GM19238 (cell line): ENCODE results near the gene OLIG2.

Source experiments
- DNase-seq: peaks from one replicate; pipeline ENCODE4 v3.0.0; 2011; ENCODE audit warnings: low spot score; ENCODE audit not compliant: insufficient read length

The OLIG2 gene

DNA sequence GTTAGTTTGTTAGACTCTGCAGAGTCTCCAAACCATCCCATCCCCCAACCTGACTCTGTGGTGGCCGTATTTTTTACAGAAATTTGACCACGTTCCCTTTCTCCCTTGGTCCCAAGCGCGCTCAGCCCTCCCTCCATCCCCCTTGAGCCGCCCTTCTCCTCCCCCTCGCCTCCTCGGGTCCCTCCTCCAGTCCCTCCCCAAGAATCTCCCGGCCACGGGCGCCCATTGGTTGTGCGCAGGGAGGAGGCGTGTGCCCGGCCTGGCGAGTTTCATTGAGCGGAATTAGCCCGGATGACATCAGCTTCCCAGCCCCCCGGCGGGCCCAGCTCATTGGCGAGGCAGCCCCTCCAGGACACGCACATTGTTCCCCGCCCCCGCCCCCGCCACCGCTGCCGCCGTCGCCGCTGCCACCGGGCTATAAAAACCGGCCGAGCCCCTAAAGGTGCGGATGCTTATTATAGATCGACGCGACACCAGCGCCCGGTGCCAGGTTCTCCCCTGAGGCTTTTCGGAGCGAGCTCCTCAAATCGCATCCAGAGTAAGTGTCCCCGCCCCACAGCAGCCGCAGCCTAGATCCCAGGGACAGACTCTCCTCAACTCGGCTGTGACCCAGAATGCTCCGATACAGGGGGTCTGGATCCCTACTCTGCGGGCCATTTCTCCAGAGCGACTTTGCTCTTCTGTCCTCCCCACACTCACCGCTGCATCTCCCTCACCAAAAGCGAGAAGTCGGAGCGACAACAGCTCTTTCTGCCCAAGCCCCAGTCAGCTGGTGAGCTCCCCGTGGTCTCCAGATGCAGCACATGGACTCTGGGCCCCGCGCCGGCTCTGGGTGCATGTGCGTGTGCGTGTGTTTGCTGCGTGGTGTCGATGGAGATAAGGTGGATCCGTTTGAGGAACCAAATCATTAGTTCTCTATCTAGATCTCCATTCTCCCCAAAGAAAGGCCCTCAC, at the start of gene OLIG2:
TSS of gene OLIG2 (plus strand) at position 447 of the 954 bp plus-strand sequence. CDS start 928 bp downstream, outside the sequence.
- DNase-seq = no peak

DNA sequence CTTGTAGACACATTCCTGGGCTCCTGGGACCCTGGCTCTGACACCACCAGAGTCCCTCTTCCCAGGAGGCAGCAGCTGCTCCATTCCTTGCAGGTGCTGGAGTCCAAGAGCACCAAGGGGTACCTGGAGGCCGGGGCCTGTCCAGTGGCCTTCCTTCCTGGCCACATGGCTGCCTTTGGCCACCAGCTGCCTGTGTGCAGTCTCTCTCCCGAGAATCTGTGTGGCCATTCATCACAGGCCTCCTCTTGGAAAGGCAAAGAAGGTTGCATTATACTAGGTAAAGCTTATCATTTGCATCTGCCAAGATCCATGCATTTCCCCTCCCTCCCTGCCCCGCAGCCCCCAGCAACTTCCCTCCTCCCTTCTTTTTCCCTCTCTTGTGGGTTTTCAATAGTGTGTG, 48.9 kb upstream of the OLIG2 start:
- no peak for DNase-seq

- DNase-seq = no peak
Observed at GRCh38 chr21:32977216-32977615, 48.5 kb upstream of the OLIG2 start.

DNA sequence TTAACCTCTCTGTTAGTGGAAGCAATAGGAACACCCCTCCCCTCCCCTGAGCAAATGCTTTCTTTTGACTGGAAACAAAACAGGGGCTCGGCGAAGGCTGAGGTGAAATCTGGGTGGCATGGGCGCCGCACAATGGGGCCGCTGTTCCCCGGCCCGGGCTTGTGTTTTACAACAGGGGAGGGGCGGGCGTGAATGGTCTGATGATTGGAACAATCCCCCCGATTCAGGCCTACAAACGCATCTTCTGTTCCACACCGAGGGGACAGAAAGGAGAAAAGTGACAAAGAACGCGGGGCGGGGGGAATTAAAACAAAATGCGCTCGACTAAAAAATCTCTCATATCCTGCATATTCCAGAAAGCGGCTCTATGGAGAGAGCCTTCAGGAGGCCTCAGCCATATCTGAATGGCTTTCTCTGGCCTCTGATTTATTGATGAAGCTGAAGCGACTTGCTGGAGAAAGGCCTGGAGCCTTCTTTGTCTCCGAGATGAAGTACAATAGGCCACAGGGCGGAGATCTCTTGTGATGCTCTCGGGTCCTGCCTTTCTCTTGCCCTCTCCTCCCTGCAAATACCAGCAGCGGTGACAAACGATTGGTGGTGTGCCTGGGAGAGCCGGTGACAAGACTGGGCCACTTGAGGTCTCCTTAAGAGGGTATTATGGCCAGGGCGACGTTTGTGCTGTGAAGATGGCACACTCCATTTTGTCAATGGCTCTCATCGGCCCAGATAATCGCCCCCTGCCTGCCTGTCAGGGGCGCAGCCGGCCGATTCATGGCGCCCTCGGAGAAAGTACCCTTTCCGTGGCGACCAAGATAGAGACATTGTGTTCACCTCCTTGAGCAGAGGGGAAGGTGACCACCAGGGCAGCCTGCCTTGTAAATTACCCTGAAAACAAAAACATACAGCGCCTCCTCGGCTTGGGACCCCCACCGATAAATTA, 47.1 kb upstream of the OLIG2 start:
- DNase-seq = no peak

DNA sequence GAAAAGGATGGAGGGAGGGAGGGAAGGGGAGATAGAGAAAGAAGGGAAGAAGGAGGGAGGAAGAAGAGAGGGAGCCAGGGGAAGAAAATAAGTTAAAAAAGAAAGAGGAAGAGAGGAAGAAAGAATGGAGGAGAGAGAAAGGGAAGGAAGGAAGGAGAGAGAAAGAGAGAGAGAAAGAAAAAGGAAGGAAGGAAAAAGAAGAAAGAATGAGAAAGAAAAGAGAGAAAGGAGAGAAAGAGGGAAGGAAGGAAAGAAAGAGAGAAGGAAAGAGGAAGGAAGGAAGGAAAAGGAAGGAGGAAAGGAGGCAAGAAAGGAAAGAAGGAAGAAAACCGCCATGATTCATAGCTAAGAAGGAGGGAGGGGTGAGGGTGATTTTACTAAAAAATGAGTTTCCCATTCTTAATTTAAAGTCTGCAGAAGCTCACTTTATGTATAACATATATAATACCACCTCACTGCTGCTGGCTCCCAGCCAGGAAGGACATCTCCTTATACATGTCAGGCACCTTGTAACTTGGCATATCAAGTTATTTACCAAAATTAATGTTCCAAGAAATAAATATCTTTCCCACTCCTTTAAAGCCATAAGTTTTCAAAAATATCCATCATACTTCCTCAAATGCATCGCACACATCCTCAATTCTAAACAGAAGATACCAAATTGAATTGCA, 46.0 kb upstream of the OLIG2 start:
- DNase-seq = no peak

DNA sequence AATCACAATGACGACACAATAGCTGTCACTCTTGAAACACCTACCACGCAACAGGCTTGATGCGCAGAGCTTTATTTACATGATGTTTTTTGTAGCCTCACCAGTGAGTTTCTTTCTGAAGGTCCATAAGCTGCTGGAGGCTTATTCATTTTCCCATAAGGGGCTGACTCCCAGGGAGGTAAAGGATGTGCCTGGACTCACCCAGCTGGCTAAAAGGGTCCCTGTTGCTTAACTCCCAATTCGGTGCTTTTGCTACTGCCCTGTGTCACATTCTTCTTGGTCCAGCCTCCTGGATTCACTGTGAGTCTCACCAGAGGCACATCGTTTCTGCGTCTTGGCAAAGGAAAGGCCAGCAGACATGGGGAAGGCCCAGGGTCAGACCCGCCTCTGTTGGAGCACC, 44.6 kb upstream of the OLIG2 start:
- no peak for DNase-seq

GRCh38 chr21:32990666-32991065, 35.1 kb upstream of the OLIG2 start:
- no peak for DNase-seq

- DNase-seq = no peak
Observed at GRCh38 chr21:32991361-32991760, 34.4 kb upstream of the OLIG2 start.

DNA sequence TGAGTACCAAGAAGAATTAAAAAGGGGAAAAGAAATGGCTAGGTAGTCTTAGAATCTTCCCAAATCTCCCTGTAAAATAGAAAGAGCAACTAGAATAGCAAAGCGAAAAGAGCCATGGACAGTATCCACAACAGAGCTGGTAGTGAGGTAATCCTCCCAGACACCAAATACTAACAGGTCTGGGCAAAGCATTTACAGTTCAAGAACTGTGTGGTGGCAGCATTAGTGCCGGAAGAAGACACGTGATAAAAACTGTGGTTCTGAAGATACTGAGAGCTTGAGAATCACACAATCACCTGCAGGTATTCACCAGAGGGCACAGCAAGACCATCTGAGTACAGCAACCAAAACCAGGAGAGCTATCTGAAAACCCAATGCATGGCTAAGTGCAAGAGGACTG, 31.8 kb upstream of the OLIG2 start:
- no peak for DNase-seq

DNA sequence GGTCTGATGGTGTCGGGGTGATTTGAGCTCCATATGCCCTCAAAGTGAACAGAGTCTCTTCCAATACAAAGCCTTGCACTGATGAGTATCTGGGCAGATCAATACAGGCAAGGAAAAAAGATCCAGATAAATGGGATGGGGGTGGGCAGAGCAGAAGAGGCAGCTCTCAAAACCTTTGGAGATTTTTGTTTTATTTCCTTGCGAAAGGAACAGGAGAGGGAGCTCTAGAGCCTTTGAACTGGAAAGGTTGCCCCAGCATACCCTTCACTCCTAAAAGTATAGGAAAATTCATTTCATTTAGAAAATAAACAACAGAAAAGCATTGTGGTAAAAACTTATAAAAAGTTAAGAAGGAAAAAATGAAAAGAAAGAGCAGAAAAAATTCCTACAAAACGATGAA, 31.4 kb upstream of the OLIG2 start:
- no peak for DNase-seq

DNA sequence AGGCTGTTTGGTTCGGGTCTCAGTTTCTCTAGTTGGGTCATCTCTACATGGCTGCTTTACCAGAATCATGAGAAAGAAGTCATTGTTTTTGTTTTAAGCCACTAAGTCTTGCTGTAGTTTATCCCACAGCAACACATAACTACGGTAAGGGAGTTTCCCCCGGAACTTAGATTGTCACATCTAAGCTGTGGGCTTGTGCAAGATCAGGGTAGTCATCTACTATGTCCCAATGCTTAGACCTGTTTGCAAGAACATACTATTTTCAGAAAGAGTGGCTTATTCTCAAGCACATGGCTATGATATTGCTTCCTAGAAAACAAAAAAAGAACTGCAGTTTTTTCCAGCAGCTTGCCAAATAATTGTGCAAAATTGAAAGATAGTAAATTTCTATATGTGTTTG, 18.0 kb upstream of the OLIG2 start:
- no peak for DNase-seq

- no peak for DNase-seq
Observed at GRCh38 chr21:33008333-33009051, 17.2 kb upstream of the OLIG2 start.

GRCh38 chr21:33010931-33011330, 14.8 kb upstream of the OLIG2 start:
- DNase-seq = no peak

DNA sequence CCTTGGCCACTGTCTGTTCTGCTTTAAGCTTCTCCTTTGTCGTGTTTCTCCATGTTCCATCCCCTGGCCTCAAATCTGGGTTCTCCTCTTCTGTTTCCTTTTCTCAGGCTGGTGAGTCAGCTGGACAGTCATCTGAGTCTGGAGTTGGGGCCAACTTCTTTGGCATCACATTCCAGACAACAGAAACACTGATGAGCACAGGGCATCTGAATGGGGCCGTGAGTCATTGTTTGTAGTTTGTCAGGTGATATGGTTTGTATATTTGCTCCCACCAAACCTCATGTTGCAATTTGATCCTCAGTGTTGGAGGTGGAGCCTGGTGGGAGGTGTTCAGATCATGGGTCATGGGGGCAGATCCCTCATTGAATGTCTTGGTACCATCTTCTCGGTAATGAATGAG, 14.3 kb upstream of the OLIG2 start:
- DNase-seq = no peak

GRCh38 chr21:33013626-33014025, 12.1 kb upstream of the OLIG2 start:
- no peak for DNase-seq

GRCh38 chr21:33014331-33014730, 11.4 kb upstream of the OLIG2 start:
- DNase-seq = no peak

GRCh38 chr21:33015096-33015495, 10.6 kb upstream of the OLIG2 start:
- DNase-seq = no peak

- DNase-seq = no peak
Observed at GRCh38 chr21:33015756-33016155, 10.0 kb upstream of the OLIG2 start.

DNA sequence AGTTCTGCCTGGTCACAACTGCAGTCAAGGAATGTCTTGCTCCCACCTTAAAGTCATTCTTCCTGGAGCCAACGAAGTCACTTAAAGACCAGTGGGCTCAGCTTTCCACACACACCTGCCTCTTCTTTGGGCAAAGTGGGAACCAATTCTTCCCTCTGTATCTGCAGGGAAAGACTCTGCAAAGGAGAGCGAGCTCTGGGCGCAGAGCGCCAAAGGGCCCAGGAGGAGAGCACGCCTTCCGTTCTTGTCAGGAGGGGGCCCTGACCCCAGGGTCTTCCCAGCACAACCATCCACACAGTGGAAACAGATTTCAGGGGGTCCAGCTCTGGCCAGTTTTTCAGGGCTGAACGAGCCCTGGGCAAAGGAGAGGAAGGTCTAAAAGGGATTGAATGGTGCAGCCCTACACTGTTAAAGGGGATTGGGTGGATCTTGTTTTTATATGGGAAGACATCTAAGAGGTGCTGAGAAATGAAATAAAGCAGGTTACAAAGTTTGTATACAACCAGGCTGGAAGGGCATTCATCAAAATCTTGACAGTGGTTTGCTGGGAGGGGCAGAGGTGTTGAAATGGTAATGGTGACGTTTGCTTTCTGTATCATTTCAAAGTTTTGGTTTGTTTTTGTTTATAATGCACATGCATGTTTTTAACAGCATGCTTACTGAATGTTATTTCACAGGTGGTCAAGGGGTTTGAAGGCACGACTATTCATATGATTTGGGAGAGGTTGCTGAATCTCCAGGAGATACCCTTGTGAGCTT, 6.8 kb upstream of the OLIG2 start:
- no peak for DNase-seq

DNA sequence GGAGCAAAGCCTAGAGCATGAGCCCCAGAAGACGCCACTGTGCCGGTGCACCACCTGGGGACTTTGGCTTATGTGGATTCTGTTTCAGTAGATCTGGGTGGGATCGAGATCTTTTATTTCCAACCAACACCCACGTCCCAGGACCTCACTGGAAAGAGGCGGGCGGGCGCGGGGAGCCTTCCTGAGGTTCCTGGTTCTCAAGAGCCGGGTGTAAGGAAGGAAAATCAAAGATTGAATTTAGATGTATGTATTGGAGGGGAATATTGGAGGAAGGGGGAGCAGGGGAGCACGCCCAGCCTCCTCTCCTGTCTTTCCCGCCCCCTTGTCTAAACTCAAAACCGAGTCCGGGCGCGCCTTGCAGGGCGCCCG, 6.2 kb upstream of the OLIG2 start:
- DNase-seq = no peak
